Ammon's horn (tissue), 1 donor: ENCODE measurements around the gene SPATS2.
"Not testable (repeated sequence)": the region's sequence is repeated elsewhere in the genome, so short reads cannot be mapped to it uniquely, and the experiment has no call there.

Experiments used
- DNase-seq: peaks from one replicate; pipeline ENCODE4 v3.0.0-alpha.2; 2016; ENCODE audit warnings: low spot score

Gene SPATS2

DNA sequence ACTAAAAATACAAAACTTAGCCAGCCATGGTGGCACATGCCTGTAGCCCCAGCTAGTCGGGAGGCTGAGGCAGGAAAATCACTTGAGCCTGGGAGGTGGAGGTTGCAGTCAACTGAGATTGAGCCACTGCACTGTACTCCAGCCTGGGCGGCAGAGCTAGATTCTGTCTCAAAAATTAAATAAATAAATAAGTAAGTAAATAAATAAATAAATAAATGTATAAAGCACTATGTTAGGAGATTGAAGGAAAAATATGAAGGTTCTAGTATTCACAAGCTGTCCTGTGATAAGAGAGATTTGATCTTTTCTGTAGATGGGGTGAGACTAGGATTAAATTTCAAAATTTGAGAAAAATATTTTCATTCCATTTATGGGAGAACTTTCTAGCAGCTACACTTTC is 14.9 kb upstream of the SPATS2 start:
- no peak for DNase-seq

DNA sequence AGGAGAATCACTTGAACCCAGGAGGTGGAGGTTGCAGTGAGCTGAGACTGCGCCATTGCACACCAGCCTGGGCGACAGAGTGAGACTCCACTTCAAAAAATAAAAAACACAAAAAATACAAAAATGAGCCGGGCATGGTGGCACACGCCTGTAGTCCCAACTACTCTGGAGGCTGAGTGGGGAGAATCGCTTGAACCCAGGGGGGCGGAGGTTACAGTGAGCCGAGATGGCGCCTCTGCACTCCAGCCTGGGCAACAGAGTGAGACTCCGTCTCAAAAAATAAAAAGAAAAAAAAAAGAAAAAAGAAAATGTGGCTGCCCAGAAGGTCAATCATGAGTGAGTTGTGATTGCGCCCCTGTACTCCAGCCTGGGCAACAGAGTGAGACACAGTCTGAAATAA is 11.3 kb upstream of the SPATS2 start:
- no peak for DNase-seq

DNA sequence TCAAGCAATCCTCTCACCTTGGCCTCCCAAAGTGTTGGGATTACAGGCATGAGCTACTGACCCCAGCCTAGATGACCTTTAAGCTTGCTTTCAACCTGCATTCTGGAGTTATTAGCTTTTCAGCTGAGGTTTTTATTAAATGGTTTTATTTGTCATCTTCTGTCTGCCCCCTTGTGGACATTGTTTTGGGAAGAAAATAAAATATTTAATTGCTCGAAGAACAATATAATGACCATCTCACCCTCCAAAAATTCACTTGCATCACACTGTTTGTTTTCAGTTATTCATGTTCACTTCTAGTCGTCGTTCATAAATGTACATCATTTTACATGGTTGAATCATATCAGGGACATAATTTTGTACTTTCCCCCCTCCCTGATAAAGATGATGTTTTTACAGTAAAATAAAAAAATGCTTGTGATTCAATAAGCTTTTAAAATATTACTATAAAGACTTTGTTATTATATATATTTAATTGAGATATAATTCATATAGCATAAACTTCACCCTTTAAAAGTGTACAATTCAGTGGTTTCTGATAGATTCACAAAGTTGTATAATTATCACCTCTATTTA is 10.1 kb upstream of the SPATS2 start:
- DNase-seq: no peak

DNA sequence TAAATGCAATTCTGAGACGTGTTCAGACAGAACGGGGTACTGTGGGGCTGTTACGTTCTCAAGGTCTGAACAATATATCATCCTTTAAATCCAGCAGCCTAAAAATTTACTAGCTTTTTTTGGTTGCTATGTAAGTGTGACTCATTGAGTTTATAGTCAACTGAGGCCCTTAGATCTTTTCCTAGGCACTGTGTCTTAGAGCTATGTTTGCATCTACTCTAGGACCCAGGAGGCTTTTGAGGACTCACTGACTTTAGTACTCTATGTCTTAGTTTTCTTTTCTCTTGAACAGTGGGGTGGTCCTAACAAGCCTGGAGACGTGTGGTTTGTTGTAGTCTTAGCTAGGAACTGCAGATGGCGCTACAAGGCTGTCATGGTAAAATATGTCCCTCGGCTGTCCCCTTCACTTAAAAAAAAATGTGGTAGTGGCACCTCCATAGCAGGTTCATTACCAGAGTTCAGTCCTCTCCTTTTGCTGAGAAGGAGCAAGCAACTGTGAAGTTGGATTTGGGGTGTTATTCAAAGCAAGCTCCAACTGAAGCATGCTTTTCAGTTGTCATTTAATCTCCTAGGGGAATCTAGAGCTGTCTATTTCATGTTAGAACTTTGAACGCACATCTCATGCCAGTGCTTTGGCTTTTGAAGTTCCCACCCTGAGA is 8.7 kb upstream of the SPATS2 start:
- DNase-seq: peak; percentile 84

DNA sequence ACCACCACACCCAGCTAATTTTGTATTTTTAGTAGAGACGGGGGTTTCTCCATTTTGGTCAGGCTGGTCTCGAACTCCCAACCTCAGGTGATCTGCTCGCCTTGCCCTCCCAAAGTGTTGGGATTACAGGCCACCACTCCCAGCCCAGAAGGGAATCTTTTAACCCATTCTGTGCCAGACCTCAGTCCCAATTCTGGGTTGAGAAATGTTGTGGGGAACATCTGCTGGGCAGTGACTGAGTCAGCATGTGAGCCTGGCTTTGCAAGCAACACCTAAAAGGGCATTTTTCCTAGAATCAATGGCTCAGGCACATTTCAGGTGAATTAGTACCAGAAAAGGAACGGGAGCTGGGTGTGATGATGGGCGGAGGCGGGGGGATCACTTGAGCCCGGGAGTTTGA is 7.6 kb upstream of the SPATS2 start:
- DNase-seq: no peak

DNA sequence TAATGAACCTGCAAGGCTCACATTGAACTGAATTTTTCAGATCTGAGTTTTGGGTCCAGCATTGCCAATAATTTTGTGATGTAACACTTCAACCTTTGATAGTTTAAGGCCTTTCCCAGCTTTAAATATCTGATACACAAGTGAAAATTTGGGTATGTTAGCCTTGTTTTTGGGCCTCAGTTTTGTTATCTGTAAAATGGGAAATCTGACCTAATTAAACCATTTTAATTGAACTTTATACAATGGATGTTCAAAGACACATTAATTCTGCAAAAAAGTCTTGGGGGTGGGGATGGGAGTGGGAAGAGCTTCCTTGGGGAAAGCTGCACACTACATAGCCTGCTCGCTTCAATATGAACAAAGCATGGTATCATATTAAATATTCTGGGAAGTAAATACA is 5.2 kb upstream of the SPATS2 start:
- DNase-seq: no peak

DNA sequence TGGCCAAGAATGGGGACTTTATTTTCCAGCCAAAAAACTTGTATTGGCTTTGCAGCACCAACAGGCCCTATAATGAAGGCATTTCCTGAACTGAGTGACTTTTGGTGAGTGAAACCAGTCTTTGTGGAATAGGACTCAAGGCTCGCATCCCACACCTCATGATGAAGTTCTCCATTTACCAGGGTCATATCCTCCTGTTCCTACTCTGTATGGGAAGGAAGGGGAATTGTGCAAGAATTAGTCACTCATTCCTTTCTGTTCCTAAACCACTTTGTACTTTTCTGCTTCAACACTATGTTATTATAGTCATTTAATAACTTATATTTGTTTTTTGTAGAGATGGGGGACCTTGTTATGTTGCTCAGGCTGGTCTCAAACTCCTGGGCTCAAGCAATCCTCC is 2.3 kb upstream of the SPATS2 start:
- DNase-seq: no peak

DNA sequence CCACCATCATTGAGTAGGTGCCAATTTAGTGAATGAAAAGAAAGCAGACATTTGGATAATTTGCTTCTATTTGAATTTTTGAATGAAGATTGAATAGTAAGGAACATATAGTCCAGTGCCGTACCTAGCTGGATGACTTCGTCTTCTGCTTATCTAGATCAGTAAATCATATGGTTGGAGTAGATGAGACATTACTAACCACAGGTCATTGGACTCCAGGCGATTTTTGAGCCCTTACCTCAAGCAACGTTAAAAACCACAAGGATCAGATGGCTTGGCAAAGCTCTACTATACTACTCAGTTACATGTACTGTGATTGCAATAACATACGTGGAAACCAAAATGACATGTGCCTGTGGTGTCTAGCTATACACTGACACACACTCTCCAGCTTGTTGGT is 1.7 kb upstream of the SPATS2 start:
- DNase-seq: no peak

DNA sequence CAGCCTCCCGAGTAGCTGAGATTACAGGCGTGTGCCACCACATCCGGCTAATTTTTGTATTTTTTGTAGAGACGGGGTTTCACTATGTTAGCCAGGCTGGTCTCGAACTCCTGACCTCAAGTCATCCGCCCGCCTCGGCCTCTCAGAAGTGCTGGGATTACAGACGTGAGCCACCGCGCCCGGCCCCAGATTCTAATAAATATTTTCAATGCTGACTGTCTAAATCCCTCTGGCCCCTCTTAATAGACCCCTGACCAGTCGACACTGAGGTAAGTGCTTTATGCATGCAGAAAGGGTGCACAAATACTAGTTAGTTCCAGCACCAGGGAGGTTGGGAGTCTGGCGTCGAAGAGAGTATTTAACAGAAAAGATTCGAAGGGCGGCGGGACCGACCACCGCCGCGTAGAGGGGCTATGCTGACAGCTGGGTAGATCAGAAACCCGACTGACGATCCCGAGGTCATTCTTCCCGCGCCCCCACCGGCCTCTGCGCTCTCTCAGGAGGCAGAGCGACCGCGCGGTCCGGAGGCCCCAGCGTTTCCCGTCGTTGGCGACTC is 1.1 kb upstream of the SPATS2 start:
- DNase-seq: no peak

DNA sequence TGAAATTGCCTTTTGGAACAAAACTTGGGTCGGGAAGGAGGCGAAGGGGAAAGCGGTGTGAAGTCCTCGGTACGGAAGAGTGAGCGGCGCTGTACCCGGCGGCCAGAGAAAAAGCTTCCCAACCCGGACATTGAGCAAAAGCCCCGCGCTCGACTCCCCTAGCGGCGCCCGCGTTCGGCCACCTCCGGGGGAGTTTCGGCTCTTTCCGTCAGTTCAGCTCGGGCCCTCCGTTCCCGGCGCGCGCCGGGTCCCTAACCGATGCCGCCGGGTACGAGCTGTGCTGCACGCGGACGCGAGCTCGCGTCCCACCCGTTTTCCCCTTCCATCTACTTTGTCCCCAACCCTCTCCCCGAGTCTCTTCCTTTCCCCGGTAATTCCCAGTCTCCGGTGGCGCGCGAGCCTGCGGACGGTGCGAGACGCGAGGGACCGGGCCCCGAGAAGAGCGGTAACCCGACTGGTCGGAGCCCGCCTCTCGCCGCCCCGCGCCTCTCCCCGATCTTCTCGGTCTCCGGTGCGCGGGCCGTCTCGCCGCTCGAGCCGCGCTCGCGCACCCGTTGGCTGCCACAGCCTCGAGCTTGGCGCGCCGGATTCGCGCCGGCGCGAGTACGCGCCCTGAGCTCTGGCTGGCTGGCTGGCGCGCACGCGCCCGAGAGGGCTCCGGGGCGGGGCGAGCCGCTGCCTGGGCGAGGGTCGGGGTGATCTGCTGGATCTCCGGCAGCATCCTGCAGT is 446 bp upstream of the SPATS2 start:
- DNase-seq: peak; percentile 79

DNA sequence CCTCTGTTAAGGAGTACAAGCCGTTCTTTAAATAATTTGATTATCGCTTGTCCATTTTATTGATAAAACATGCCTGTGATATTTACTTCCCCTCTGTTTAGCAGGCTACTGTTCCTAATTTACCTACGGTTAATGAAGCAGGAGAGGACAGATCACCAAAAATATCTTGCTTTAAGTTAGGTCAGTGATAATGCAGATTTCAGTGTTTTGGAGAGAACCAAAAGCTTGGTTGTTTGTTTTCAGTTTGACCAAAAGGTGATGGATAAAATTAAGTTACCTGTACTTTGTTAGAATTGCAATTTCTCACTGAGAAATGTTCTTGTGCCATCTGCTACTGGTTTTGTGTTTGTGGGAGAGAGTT is 958 bp downstream of the SPATS2 start:
- no peak for DNase-seq

DNA sequence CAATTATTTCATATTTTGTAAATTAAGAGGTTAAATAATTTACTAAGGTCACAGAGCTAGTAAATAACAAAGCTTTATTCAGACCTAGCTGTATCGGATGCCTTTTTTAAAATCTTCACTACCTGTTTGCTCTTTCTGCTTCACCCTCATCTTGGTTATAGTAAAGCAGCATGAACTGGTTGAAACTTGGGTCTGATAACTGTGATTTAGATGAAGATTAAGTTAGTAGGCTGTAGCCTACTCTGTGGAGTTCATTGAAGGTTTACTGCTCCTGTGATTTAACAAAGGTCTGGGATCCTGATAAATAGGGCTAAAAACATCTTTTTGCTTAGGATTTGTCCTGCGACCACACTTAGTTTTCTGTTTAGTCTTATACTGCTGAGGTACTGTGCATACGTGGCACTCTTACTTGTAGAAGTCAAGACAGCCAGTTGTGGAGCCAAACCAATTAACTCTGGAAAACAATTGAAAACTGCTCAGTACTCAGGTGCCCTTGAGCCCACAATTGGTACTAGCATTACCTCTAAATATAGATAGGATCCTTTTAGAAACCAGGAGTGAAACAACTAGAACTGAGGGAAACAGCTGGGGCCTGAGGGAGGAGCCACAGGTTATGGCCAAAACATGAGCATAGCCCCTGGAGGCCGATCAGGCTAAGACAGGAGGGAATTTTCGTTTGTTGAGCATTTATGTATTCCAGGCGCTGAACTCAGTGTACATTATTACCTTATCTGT is 2.3 kb downstream of the SPATS2 start:
- DNase-seq: no peak

DNA sequence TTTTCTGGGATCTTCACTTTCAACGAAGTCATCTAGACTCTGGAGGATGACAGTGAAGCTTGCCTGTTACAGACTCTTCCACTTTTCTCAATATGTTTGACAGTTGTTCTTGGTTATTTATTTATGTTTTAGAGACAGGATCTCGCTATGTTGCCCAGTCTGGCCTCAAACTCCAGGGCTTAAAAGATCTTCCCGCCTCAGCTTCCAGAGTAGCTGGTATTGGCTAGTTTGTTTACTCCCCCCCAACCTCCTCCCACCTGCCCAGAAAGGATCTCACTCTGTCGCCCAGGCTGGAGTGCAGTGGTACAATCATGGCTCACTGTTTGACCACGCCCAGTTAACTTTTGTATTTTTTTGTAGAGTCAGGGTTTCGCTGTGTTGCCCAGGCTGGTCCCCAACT is 3.3 kb downstream of the SPATS2 start:
- no peak for DNase-seq

DNA sequence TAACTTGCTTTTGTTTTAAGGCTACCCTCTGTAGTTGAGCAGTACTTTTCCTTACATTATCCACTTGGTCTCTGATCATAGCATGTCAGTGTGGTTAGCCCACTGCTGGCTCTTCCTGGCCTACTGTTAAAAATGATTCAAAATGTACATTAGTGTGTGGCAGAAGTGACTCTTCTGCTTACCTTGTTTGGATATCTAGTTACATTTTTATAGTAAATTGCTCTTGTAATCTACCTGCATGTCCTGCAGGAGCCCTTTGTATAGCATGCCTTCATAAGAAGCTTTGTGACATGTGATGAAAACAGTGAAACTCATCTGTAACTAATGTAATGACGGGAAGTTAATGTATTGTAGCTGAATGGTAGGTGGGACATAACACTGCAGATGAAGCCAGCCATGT is 8.1 kb downstream of the SPATS2 start:
- DNase-seq: no peak

DNA sequence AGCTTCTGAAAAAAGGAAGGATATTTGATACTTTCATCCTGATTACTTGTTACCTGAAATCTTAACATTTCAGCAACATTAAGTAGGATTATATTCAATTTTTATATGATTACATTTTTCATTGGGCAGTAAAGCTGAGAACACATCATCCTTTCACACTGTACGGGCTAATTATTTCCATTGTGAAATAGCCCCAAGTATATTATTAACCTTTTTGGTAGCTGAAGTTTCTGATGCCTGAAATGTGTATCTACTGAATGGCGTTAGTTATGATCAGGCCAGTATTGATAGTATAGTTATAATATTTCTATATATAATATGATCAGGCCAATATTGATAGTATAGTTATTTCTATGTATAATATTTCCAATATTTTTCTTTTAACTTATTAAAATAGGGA is 10.1 kb downstream of the SPATS2 start:
- no peak for DNase-seq

DNA sequence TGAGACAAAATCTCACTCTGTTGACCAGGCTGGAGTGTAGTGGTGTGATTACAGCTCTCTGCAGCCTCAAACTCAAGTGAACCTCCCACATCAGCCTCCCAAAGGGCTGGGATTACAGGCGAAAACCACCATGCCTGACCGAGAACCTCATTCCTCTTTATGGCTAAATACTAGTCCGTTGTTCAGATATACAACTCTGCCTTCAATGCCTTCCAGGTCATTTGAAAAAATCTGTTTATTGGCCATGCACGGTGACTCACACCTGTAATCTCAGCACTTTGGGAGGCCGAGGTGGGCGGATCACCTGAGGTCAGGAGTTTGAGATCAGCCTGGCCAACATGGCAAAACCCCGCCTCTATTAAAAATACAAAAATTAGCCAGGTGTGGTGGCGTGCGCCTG is 12.9 kb downstream of the SPATS2 start:
- DNase-seq: not testable (repeated sequence)

DNA sequence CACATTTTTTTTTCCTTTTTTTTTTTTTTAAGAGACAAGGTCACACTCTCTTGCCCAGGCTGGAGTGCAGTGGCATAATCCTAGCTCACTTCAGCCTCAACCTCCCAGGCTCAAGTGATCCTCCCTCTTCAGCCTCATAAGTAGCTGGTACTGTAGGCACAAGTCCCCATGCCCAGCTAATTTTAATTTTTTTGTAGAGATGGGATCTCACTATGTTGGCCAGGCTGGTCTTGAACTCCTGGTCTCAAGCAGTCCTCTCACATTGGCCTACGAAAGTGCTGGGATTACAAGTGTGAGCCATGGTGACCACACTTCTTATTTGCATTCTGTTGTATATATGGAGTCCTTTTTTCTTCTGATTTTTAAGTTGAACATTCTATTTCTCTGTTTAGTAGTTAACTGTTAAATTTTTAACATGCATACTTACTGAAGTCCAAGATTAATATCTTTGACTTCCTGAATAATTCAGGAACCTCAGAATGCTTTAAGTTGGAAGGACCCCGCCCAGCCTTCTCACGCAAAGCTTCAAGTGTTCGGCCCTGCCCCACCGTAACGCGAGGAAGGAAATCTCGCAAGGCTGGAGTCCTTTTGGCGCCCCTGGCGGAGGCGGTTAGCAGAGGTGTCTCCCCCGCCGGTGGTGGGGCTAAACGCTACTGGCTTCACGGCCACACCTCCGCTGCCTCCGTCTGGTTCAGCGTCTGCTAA is 21.6 kb downstream of the SPATS2 start:
- no peak for DNase-seq

DNA sequence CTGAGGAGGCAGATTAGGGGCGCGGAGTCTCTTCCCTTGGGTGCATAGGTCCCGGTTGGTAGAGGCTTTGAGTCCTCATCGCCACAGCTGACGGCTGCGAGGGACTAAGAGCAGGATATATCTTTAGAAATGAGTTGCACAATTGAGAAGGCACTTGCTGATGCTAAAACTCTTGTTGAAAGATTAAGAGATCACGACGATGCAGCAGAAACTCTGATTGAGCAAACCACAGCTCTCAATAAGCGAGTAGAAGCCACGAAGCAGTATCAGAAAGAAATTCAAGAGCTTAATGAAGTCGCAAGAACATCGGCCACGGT is 22.1 kb downstream of the SPATS2 start:
- no peak for DNase-seq

DNA sequence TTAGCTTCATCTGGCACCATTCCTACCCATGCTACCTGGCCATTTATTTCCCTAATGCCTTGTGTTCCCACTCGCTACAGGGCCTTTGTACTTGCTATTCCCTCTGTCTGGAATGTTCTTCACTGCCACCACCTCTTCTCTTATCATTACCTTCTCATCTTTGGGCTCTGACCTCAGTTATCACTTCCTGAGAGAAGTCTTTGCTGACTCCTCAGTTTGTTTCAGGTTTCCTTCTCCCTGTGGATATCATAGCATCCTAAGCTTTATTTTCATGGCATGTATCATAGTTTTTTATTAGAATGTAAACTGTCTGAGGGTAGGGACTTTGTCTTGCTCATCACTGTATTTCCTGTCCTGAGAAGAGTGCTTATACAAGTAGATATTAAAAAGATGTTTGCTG is 29.7 kb downstream of the SPATS2 start:
- DNase-seq: no peak

DNA sequence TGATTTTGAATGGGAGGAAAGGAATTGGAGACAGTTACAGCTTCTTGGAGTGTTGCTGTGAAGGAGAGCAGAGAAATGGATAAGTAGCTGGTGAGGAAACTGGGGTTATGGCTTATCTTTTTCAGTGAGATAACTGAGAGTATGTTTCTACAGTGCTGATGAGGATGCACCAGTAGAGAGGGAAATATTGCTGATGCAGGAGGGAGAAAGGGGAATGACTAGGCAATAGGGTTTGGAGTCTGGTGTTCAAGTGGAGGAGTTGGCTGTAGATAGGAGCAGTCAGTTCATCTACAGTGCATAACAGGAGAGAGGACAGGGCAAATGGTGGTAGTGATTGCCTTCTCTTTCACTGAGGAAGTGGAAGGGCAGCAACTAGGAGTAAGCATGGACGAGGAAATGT is 33.0 kb downstream of the SPATS2 start:
- DNase-seq: no peak

DNA sequence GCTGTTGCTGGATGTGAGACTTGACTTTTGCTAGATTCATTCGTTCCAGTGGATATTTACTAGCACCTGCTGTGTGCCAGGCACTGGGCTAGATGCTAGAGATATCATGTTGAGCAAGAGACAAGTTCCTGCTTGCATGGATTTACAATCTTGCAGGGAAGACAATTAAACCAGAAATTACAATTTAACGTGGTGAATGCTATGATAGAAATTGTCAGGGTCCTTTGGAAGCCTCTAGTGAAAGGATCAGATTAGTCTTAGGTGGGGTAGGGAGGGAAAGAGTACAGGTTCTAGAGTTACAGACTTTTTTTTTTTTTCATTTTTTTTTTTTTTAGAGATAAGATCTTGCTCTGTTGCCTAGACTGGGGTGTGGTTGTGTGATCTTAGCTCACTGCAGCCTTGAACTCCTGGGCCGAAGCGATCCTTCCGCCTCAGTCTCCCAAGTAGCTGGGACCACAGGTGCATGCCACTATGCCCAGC is 36.7 kb downstream of the SPATS2 start:
- DNase-seq: no peak

DNA sequence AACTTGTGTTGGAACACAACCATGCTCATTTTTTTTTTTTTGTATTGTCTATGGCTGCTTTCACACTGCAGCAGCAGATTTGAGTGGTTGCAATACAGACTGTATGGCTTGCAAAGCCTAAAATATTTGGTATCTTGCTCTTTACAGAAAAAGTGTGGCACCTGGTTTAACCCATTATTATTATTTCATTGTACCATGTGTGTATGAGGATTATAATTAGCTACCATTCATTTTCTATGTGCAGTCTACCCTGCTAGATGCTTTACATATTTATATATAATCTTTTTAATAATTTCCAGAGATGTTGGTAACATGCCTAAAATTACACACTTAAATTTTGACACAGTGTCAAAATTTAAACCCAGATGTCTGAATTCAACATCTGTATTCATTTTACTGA is 37.7 kb downstream of the SPATS2 start:
- no peak for DNase-seq
